Osteocyte (in vitro differentiated cells): ENCODE results near the gene TTLL5. TPM values are rescaled to one million over a fixed set of nuclear protein-coding genes. Genes with fewer than 3 reads are reported as not detected.
"Not testable (repeated sequence)": the region's sequence is repeated elsewhere in the genome, so short reads cannot be mapped to it uniquely, and the experiment has no call there.

ENCODE experiments used
- DNase-seq: peaks from one replicate; pipeline ENCODE4 v3.0.0; 2021; ENCODE audit warnings: mixed read lengths; ENCODE audit not compliant: unreplicated experiment; ENCODE audit errors: extremely low spot score
- H3K27ac Mint-ChIP-seq: one replicate; pipeline ENCODE4 v1.8.0; 2021; ENCODE audit warnings: mild to moderate bottlenecking, mixed read lengths; ENCODE audit not compliant: unreplicated experiment
- H3K27me3 Mint-ChIP-seq: one replicate; pipeline ENCODE4 v1.8.0; 2021; ENCODE audit warnings: mixed read lengths; ENCODE audit not compliant: unreplicated experiment
- H3K36me3 Mint-ChIP-seq: one replicate; pipeline ENCODE4 v1.8.0; 2021; ENCODE audit warnings: mixed read lengths; ENCODE audit not compliant: unreplicated experiment
- H3K4me1 Mint-ChIP-seq: one replicate; pipeline ENCODE4 v1.8.0; 2021; ENCODE audit warnings: mixed read lengths; ENCODE audit not compliant: unreplicated experiment
- H3K4me3 Mint-ChIP-seq: one replicate; pipeline ENCODE4 v1.8.0; 2021; ENCODE audit warnings: mild to moderate bottlenecking, moderate library complexity, mixed read lengths; ENCODE audit not compliant: unreplicated experiment
- H3K9me3 Mint-ChIP-seq: one replicate; pipeline ENCODE4 v1.8.0; 2021; ENCODE audit warnings: mixed read lengths; ENCODE audit not compliant: unreplicated experiment
- total RNA-seq: library from RNA; stranded (reverse); gene quantifications from 2 replicates; pipeline ENCODE4 v1.2.1, GENCODE V29; 2021
- TF ChIP-seq, protein P1 (sequence below): fragments of 200-600 bp; sonication (generic); IDR thresholded peaks from 2 replicates; pipeline ENCODE4 v1.5.0; 2021; ENCODE audit warnings: antibody characterized with exemption, mild to moderate bottlenecking, moderate library complexity

TTLL5 gene
- total RNA-seq, 1 donor from 2014 or later, result 37.3 TPM

DNA sequence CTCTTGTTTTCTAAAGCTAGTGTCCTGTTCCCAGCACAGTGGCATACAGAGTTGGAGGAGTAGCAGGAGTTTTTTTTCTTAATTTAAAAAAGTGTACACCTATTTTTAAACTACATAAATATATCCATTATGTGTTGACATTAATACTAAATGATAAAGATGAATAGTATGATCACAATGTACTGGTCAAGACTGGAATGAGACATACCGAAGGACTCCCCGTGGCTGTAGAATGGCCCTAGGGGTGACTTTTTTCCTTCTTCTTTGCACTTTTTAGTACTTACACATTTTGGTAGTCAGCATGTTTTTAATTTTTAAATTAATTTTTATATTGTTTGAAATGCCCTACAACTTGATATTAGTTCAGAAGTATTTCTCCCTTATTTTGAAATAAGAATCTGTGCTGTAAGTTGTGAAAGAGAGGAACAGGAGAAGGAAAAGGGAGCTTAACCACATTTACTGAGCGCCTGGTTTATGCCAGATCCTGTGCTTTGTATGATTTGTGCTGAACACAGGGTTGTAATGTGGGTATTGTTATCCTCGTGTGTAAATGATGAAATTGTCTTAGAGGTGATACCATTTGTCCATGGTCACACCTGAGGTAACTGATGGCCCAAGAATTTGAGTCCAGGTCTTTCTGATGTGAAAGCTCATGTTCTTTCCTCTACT lies 184.2 kb downstream of the TTLL5 start:
- H3K4me3 Mint-ChIP-seq, result no peak overlapping the region
- H3K27me3 Mint-ChIP-seq, result no peaks in the 10 kb centered on the region
- H3K27ac Mint-ChIP-seq, result peak overlapping the region; percentile 91
- peaks cover 6% of the 10 kb centered on the region for H3K36me3 Mint-ChIP-seq
- no peaks in the 10 kb centered on the region for H3K9me3 Mint-ChIP-seq
- peaks cover 66% of the 10 kb centered on the region for H3K4me1 Mint-ChIP-seq
- no peak for DNase-seq
- TF ChIP-seq, protein P1, sequence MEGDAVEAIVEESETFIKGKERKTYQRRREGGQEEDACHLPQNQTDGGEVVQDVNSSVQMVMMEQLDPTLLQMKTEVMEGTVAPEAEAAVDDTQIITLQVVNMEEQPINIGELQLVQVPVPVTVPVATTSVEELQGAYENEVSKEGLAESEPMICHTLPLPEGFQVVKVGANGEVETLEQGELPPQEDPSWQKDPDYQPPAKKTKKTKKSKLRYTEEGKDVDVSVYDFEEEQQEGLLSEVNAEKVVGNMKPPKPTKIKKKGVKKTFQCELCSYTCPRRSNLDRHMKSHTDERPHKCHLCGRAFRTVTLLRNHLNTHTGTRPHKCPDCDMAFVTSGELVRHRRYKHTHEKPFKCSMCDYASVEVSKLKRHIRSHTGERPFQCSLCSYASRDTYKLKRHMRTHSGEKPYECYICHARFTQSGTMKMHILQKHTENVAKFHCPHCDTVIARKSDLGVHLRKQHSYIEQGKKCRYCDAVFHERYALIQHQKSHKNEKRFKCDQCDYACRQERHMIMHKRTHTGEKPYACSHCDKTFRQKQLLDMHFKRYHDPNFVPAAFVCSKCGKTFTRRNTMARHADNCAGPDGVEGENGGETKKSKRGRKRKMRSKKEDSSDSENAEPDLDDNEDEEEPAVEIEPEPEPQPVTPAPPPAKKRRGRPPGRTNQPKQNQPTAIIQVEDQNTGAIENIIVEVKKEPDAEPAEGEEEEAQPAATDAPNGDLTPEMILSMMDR, result no peak

DNA sequence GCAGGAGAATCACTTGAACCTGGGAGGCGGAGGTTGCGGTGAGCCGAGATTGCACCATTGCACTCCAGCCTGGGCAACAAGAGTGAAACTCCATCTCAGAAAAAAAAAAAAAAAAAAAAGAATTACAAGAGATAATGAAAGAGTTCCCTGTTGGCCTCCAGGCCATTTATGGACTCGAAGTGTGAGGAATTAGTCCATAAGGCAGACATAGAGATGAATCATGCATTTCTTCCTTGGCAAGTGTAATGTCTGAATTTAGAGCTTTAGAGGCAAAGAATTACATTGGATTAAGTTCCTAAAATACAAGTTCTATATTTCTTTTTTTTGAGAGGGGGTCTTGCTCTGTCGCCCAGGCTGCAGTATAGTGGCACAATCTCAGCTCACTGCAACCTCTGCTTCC lies 185.6 kb downstream of the TTLL5 start:
- not testable (repeated sequence) for H3K9me3 Mint-ChIP-seq, DNase-seq, H3K36me3 Mint-ChIP-seq, H3K27me3 Mint-ChIP-seq, H3K4me3 Mint-ChIP-seq
- Mint-ChIP-seq H3K4me1 (peaks cover 57% of the 10 kb centered on the region), H3K27ac (peak overlapping the region; percentile 91)

DNA sequence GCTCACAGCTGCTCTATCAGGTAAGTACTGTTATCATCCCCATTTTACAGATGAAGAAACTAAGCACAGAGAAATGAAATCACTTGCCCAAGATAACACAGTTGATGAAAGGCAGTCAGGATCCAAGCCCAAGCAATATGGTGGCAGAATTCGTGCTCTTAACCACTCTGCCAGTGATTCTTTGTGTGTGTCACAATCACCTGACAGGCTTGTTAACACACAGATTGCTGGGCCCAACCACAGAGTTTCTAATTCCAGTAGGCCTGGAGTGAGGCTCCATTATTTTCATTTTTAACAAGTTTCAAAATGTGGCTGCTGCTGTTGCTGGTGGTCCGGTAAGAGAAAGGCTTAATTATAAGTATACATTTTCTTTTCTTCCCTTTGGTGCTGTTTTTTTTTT lies 186.5 kb downstream of the TTLL5 start:
- Mint-ChIP-seq H3K36me3 (peaks cover 6% of the 10 kb centered on the region), H3K27me3 (no peaks in the 10 kb centered on the region), H3K27ac (peak overlapping the region; percentile 44), H3K9me3 (no peaks in the 10 kb centered on the region), H3K4me1 (peaks cover 48% of the 10 kb centered on the region), H3K4me3 (no peak overlapping the region)
- TF ChIP-seq, protein P1, result no peak
- DNase-seq, result no peak

DNA sequence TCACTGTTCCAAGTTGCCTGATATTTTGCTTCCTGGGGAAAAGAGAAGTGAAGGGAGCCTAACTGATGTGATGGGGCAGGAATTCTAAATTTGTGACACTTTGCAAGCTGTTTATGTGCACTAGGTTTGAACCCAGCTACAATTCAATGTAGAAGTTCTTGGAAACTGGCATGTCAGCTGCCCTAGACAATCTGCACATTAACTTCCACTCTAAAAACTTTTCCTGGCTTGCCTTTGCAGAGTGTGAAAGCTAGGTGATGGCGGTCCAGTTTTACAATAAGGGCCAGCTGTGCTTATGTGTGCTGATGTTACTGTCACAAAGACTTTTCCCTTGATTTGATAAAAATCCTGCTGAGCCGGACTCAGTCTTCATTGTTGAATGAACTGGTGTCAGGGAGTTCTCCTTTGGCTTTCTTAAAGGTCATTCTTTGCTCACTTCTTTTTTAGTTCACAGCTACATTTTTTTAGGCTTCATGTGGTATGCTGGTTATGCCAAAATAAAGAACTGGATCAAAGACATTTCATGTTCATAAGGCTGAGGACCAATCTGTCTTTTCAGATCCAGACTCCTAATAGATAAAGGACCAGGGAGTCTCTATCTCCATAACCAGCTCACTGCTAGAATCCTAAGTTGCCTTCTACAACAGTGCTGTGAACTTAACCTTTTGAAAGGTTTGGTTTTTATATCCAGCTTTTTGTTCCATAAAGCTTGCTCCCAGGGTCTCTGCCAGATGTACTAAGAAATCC lies 187.3 kb downstream of the TTLL5 start:
- H3K36me3 Mint-ChIP-seq, result peaks cover 6% of the 10 kb centered on the region
- H3K4me3 Mint-ChIP-seq, result no peak overlapping the region
- H3K4me1 Mint-ChIP-seq, result peaks cover 46% of the 10 kb centered on the region
- no peaks in the 10 kb centered on the region for H3K9me3 Mint-ChIP-seq
- no peaks in the 10 kb centered on the region for H3K27me3 Mint-ChIP-seq
- TF ChIP-seq, protein P1, result no peak
- peak overlapping the region; percentile 44 for H3K27ac Mint-ChIP-seq
- DNase-seq, result no peak

DNA sequence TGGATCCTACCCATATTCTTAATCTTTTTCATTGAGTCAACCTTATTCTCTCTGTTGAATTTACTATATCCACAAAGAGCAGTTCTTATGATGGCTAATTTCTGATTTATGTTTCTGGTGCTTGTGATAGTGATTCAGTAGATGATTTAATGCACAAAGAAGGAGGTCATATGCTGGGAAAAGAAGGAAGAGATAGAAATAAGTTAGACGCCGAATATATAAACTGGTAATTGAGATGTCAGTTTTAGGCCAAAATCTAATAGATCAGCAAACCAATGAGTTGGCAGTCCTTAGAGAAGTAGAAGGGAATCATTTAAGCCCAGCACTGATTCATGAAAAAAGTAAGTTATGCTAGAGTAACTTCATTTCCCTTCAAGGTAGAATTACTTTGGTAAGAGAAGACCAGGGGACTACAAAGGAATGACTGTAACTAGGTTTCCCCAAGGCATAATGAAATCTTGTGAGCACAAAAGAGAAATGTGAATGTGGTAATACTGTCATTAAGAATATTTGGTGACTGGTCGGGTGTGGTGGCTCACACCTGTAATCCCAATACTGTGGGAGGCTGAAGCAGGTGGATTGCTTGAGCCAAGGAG lies 188.4 kb downstream of the TTLL5 start:
- no peak for DNase-seq
- Mint-ChIP-seq H3K36me3 (peaks cover 6% of the 10 kb centered on the region), H3K4me1 (peaks cover 45% of the 10 kb centered on the region), H3K9me3 (no peaks in the 10 kb centered on the region), H3K4me3 (no peak overlapping the region), H3K27me3 (no peaks in the 10 kb centered on the region), H3K27ac (no peak overlapping the region)
- TF ChIP-seq, protein P1, result no peak
